Superior temporal gyrus (tissue), 1 donor: ENCODE measurements around the gene CHRNA9.

Experiments
- DNase-seq: peaks from one replicate; pipeline ENCODE4 v3.0.0-alpha.2; 2016; ENCODE audit errors: extremely low spot score

Gene CHRNA9

GRCh38 chr4:40337523-40337922 is 2.4 kb downstream of the CHRNA9 start:
- DNase-seq, result no peak

DNA sequence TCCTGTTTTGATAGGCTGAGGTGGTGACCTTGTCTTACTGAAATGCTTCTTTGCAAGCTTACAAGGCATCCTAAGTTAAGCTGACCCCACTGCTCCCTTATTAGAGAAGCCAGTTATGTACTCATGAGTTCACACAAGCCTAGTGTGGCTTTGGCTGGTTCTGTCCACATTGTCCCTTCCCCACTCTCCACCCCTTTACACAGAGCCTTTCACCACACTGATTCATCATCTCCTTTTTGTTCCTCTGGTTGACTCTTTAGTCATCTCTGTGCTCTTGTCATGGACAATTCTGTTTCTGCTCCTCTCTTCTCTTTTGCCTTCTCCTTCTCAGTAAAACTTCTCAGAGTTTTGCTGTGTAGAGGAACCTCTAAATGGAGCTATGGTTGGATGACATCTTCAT is 4.9 kb downstream of the CHRNA9 start:
- no peak for DNase-seq

- no peak for DNase-seq
Measured at GRCh38 chr4:40347472-40347871, 12.3 kb downstream of the CHRNA9 start.

DNA sequence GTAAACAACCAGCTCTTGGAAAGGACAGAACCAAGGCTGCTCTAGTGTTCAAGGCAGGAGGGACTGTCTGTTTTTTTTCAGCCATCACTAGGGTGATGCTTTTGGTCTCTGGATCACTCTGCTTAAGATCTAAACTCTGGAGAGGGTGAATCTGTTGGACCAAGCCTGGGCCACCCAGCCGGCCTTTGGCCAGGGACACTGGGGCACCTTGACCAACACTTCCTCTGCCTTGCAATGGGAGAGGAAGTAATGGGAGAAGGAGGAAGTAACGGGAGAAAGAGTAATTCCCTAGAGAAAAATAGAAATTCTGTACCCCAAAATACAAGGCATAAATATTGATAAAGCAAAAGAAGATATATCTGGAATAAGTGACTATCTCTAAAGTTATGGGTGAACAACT is 12.9 kb downstream of the CHRNA9 start:
- no peak for DNase-seq

DNA sequence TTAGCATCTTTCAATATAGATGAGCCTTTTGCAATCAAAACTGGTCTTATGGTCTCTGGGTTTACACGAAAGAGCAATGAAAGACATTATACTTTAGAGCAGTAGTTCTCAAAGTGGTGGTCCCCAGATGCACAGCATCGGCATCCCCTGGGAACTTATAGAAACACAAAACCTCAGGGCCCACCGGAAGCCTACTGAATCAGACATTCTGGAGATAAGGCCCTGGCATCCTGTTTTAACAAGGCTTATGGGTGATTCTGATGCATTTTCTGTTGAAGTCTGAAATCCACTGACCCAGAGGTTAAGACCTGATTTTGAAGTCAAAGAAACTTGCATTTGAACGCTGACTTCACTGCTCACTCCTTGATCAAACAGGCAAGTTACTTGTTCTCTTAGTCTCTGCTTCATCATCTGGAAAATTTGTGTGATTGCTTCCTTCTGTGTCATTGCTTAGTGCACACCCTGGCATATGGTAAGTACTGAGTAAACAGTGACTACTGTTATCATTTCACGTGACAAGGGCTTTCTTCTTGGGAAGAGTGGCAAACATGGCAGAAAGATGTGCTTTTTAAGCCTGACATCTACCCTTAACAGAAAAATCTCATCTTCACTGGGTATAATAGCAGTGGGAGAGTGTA is 14.5 kb downstream of the CHRNA9 start:
- DNase-seq, result no peak

- DNase-seq, result no peak
Measured at GRCh38 chr4:40350627-40351227, 15.6 kb downstream of the CHRNA9 start.

- DNase-seq, result no peak
Measured at GRCh38 chr4:40354158-40354557, 19.0 kb downstream of the CHRNA9 start.

- DNase-seq, result no peak
Measured at GRCh38 chr4:40355131-40355530, 20.0 kb downstream of the CHRNA9 start.

DNA sequence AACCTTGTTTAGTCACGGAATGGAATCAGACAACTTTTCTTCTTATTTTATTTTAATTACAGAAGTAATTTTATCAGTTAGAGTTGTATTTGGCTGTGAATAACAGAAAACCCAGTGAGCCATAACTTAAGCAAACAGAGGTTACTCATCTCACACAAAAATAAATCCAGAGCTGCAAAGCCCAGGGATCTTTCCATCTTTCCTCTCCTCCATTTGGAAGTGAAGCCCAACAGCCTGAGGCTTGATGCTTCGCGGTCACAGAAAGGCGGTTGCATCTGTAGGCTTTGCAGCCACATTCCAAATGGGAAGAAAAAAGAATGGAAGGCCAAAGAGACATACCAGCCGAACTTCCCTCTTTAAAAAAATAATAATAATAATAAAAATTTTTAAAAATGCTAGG is 22.6 kb downstream of the CHRNA9 start:
- DNase-seq, result no peak

GRCh38 chr4:40361338-40361737 is 26.2 kb downstream of the CHRNA9 start:
- DNase-seq, result no peak

GRCh38 chr4:40363382-40363920 is 28.3 kb downstream of the CHRNA9 start:
- DNase-seq, result no peak

DNA sequence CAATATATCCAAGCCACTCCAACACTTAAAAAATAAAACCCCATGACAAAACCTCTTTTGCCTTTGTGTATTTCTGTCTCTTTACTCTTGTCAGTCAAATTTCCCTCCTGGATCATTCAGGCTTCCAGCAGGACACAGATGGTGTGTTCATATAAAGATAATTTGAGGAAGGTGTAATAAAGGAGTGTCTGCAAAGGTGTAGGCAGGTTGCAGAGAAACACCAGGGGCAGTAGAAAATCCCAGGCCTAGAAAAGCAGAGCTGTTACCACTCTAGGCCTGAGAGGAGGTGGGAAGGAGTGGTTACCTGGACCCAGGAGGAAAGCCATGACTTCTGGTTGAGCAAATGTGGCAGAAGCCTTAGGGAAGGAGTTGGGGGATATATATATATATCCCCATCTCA is 28.8 kb downstream of the CHRNA9 start:
- DNase-seq, result no peak

DNA sequence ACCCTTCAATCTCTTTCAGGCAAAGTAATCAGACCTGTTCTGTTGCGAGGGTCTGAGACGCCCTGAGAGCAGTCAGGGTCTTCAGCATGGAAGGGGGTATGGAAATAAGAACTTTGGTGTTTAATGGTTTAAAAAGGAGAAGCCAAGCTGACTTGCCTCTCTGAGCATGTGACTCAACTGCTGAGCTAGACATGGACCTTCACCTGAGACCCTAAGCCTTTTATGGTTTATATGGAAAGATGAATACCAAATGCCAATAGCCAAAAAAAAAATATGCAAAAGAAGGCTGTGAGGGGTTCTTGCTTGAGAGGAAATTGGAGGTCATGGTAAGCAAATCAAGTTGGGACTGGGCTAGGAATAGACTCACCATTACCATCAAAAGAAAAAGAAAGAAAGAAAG is 30.6 kb downstream of the CHRNA9 start:
- no peak for DNase-seq

- DNase-seq, result no peak
Measured at GRCh38 chr4:40367451-40367850, 32.3 kb downstream of the CHRNA9 start.

DNA sequence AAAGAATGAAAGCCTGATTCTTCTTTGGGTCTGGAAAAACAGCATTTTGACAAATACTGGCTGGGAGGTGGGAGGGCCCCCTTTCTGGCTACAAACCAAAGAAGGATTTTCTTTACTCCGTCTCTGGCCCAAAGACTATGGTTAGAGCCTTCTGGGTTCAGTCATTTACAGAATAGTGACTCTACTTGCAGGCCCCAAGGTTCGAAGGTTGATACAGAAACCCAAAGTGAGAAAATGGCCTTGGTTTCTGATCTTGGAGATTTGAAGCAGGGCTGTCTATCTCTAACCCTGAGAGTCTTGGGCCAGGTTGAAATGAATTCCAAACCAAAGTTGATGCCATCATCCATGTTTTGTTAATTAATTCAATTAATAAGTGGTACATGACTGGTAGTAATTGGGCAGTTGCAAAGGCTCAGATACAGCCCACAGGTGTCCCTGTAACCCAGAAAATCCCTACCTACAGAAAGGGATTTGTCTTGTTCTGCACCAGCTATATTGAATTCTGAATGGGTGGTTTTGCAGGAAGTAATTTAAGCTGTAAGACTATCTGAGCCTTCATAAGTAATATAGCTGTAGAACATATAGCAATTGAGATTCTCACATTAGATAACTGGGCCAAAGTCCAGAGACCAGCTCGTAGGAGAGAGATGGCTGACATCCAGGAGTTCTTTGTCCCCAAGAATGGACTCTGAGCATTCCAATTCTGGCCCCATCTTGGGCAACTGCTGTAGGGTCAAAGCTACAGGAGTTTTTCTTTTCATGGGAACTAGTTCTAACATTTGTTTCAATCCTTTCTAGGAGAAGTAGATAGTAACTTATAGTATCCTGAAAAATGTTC is 34.5 kb downstream of the CHRNA9 start:
- DNase-seq, result no peak

GRCh38 chr4:40372651-40373050 is 37.5 kb downstream of the CHRNA9 start:
- DNase-seq, result no peak

DNA sequence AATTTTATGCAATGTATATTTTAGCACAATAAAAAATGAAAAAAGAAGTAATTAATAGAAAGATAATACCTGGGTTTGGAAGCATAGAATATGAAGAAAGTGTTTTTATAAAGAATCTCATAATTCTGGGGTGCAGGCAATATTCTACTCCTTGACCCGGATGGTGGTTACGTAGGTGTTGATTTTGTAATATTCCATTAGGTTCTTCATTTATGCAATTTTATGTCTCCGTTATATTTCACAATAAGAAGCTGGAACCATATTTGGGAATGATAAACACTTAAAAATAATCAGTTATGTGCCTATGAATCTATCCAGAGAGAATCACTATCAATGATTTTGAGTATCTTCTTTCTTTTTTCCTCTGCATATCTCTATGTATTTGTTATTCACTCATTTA is 38.5 kb downstream of the CHRNA9 start:
- no peak for DNase-seq

DNA sequence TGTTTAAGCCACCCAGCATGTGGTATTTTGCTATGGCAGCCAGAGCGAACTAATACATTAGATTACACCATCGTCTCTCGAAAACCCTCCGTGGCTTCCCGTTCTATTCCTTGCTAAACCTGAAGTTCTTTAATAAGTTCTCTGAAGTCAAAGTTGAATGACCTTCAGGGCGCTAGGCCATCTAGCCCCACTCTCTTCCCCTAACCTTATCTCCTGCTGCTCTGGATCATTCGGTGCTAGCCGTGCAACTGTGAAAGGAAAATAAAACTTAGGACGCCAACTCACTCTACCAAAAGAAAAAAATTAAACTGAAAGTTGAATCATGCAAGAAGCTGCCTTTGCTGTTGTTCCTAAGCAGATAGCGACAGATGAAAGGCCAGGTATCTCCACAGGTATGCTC is 40.0 kb downstream of the CHRNA9 start:
- DNase-seq, result no peak

GRCh38 chr4:40375620-40376019 is 40.5 kb downstream of the CHRNA9 start:
- no peak for DNase-seq

DNA sequence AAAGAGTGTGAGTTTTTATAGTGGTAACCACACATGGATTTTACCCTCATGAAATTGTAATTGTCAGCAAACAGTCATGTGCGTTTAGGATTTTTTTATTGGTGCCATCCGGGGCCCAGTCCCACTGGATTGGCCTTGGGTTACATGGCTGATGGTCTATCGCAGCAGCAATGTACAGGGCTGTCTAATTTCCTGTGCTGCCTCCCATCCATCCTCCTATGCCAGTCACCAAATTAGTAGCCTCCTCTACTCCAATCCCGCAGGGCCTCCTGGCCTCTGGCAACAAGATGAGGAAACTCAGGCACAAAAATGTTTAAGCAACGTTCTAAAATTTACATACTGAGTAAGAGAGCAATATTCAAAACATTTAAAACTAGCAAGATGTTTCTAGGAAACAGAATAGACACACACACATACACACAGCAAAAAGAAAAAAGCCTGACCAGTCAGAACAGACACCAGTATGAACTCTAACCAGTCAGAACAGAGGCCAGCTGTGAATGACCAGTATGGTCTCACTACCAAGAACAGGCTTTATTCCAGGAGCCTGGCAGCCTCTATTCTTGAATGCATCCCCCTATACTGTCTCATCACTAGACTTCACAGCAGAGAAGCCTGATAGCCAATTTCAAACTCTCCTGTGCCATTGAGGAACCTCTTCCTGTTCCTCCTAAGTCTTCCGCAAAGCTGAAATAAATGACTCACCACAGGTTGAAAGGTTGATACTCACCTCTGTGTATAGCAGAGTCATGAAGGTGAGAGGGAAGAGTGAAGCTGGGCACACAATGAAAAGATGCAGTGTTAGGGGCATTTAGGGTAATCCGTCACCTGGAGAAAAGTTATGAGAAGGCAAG is 42.6 kb downstream of the CHRNA9 start:
- DNase-seq, result no peak

GRCh38 chr4:40378619-40379018 is 43.5 kb downstream of the CHRNA9 start:
- DNase-seq, result no peak

DNA sequence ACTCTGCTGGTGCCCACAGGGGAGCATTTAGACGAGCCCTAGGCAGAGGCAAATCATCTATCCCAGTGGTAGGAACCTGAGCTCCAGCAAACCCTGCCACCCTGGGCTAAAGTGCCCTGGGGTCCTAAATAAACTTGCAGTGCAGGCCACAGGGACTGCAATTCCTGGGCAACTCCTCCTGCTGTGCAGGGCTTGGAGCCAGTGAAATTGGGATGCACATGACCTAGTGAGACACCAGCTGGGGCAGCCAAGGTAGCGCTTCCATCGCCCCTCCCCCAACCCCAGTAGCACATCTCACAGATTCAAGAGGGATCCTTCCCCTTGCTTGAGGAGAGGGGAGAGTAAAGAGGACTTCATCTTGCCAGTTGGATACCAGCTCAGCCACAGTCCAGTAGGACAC is 44.1 kb downstream of the CHRNA9 start:
- DNase-seq, result no peak
